Stimulated activated CD8-positive, alpha-beta memory T cell treated with anti-CD3 and anti-CD28 coated beads, Interleukin-12 subunit alpha, Interleukin-12 subunit beta, amount 100 ng/mL, for 24 hours (primary cell): ENCODE data around the gene DEDD2.

Source experiments
- DNase-seq: peaks from one replicate; pipeline ENCODE4 v3.0.0-alpha.2; 2020; ENCODE audit errors: extremely low read depth

Gene DEDD2

DNA sequence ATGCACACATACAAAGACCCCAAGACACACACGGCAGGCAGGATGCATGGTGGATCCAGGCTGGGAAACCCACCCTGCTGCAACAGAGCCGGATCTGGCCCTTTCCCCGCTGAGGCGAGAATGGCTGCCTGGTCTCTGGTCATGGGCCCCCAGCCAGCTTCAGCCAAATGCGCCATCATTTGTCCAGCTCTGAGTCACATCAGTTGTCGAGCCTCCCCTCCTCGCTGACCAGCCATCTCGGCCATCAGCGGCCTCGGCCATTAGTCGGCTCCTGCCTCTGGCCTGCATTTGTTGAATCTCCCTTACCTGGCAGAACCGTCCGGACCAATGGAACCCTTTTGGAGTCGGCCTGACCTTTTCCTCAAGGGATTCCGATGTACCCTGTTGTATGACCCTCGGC is 46.8 kb downstream of the DEDD2 start:
- DNase-seq, result no peak

DNA sequence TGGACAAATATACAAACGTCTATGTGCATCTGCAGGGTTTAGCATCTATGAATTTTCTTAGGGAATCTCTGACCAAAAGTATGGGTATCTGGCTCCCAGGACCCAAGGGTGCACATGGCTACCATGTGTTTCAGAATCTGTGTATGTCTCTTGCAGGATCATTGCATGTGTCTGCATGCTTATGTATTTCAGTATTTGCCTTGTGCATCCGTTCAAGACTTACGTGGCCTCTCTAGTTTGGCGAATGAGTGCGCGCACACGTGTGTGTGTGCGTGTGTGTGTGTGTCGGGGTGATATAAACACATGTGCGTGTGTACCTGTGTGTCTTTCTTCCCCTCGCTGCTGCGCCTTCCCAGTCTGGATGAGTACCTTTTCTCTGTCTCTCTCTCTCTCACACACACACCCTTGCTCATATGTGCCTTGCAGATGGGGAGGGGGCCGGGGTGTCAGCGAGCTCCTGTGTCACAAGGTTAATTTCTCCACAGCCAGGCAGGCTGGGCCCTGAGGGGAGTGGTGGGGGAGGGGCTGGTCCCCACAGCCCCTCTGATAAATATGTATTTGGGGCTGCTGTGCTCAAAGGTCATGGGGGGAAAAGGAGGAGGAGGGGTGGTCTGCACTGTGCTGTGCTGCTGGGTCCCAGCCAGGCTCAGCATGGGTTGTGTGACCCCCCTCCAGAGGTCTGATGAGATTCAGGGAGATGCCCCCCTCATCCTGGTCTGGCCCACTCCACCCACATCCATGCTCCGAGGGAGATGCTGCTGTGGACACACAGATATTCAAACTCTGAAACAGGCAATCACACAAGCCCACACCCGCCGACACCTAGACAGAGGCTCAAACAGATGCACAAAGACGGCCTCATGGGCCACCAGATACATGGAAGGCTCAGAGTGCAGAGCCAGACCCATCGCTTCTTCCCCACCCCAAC is 47.7 kb downstream of the DEDD2 start:
- DNase-seq, result no peak

DNA sequence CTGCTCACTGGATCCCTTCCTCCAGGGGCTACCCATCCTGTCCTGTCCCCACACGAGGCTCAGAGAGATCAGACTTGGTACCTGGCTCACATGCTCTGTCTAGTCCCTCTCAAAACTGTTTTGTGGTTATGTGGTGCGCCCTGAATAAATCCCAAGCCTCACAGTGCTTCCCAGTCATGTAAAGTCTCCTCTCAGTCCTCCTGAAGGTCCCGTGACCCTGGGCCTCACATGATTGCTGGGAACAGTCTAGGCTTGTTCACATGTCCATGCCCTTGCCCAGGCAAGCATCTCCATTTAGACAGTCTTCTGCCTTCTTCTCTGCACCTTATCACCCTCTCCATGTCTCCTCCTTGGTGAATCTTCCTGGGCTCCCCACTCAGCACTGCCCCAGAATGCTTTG is 49.3 kb downstream of the DEDD2 start:
- DNase-seq, result no peak

DNA sequence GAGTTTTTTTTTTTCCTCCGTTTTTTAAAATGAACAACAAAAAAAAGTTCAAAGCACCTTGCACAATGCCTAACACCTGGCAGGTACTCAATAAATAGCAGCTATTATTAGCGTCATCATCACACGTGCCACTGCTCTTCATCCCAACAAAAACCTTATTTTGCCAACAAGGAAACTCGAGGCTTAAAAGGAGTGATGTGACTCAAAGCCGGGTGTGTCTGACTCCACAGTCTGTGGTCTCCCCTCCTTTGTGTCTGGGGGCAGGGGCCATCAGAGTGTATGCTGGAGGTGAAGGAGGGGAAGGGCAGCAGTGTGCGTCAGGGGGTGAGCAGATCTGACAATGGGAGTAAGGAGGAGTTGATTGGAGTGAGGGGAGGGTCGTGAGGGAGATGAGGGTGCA is 51.2 kb downstream of the DEDD2 start:
- DNase-seq, result no peak

DNA sequence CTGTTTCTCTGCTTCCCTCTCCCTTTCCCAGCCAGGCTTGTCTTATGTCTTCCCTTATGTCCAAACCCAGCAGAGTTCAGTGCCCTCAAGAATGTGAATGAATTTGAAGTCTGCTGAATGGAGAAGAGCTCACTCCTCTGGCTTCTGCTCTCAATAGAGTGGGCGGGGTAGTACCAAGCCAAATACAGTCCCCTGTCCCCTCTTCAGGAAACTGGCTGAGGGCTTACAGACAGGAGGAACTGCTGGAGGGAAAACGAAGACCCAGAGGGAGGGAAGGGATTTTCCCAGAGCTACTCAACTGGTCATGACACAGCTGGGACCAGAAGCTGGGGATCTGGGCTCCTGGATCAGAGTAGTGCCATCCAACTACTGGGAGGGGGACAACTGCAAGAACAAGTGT is 52.3 kb downstream of the DEDD2 start:
- DNase-seq, result no peak

DNA sequence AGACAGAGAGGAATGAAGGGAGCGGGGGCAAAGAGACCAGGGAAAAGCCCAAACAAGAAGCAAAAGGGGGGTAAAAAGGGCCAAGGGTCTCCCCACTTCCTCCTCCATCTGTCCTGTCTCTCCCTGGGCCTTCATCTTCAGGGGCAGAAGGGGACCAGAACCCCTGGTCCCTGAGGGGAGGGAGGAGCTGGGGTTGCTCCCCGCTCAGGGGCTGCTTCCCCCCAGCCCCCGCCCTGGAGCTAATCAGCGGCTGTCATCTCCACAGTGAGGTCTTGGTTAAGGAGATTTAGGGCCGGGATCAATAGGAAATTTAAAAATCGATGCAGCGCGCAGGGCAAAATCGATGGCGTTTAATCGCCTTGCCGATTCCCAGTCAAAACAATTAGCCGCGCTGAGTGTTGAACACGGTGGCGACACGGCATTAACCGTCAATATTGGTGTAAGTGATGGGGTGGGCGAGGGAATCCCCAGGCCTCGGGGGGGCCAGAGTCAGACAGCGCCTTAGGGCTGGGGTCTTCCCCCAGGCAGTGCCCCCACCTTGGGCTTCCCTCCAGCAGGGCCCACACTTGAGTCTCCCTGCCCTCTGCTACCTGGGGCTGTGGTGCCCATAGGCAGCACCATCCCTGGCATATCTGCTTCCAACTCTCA is 55.7 kb downstream of the DEDD2 start:
- no peak for DNase-seq

DNA sequence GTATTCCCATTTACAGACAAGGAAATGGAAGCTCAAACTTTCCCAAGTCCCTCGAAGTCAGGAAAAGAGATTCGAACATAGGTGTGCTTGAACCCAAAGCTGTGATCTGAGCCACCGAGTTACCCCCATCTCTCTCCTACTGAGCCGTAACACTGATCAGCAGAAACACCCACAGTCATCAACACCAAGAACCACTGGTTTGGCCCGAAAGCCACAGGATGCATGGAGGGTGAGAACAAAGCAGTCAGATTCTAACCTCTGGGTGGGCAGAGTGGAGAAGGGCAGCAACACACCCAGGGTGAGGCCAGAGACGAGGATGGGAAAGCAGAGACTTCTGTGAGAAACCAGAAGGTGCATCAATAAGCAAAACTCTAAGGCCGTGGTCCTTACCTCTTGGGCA is 57.5 kb downstream of the DEDD2 start:
- no peak for DNase-seq

DNA sequence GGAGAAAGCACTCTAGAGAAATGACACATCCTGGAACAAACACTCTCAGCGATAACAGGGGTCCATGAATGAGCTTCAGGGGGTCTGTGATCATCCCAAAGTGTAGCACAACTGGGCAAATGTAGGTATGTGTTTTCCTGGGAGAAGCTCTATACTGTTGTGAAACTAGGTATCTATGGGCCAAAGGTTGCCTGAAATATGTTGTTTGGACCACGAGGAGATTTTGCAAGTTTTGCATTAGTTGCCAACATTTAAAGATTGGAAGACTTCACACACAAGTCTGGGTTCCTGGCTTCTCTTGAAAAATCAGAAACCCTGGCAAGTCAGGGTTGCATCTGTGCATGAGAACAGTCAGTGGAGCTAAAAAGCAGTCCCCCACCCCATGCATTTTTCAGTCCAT is 58.6 kb downstream of the DEDD2 start:
- DNase-seq, result no peak

DNA sequence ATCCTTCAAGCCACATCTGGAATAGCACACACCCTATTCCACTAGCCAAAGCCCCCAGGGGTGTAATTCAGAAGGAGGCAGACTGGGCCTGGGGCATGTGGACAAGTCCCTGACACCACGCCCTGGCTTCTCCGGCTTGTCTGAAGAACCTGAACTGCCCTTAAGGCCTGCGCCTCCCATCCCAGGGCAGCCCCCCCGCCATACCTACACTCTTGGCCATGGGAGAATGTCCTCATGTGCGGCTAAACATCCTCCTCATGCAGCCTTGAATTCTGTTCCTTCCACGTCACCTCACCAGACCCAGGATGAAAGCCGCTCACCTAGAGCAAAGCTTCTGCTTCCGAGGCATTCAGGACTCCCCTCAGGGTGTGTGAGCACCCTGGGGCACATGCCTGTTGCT is 60.9 kb downstream of the DEDD2 start:
- no peak for DNase-seq

DNA sequence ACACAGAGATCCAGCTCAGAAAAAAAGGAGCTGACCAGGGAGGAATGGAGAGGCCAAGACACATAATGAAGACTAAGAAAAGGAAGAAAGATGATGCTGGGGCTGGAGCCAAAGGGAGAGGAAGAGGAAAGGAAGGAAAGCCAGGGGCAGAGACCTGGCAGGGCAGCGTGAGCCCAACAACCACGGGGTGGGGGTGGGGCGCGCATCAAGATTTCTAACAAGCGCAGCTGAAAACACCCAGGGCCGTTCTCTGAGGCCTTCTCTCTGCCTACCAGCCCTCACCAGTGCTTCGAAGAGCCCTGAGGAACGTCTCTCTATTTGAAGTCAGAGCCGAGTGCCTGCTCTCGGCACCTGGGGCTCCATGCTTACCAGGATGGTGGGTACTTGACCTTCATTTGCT is 61.7 kb downstream of the DEDD2 start:
- no peak for DNase-seq

DNA sequence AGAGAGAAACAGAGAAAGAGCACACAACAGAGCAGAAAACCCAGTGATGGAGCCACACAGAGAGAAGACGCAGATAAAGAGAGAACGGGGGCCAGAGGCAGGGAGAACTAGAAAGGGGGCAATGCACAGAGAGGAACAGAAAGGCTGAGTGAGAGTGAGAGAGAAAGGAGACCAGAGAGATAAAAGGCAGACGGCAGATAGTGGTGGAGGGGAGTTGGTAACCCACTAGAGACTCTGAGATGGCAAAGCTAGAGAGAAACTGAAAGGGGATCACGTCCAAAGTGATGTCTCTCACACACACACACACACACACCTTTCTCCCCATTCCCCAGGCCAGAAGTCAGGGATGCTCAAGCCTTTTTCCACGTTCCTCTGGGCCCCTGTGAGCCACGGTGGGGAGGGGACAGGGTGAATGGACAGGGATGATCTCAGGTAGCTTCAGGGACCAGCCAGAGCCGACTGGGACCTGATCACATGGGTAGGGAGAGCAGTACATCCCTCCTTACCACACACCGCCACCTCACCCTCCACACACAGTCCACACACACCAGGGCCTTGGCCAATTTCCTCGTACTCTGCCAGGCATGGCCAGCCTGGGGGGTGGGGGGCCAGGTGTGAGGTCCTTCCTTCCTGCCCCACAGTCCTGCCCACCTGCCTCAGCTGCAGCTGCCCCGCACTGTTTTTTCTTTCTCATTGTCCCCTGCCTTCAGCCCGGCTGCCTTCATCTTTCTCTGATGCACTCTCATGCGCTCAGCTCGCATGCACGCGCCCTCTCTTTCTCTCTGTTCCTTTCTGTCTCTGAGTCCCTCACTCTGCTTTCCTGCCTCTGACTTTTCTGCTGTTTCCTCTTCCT is 62.8 kb downstream of the DEDD2 start:
- no peak for DNase-seq

DNA sequence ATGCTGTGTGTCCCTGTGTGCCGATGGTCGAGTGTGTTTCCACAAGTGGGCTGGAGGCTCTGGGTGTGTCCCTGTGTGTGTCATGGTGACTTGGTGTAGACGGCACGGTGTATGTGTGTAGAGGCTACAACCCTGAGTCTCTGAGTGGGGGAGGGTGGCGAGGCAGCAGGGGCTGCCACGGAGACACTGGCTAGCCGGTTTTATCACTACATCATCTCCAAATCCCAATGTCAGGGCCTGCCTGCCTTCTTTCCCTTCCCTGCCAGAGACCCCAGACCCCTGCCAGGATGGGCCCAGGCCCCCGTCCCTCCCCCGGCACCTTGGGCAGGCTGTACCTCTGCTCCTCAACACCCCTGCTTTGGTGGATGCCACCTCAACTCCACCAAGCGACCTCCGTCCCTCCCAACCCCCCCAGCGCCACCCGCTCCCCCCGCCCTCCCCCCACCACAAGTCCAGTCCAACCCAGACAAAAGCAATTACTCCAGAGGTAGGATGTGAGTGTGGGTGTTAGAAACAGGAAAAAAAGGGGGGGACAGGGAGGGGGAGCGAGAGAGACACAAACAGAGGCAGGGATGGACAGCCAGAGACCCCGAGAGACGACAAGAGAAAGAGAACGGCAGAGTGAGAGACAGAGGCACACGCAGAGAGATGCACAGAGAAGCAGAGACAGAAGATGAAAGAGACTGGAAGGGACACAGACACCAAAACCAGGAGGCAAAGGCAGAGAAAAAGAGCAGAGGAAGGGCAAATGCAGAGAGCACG is 63.6 kb downstream of the DEDD2 start:
- no peak for DNase-seq

DNA sequence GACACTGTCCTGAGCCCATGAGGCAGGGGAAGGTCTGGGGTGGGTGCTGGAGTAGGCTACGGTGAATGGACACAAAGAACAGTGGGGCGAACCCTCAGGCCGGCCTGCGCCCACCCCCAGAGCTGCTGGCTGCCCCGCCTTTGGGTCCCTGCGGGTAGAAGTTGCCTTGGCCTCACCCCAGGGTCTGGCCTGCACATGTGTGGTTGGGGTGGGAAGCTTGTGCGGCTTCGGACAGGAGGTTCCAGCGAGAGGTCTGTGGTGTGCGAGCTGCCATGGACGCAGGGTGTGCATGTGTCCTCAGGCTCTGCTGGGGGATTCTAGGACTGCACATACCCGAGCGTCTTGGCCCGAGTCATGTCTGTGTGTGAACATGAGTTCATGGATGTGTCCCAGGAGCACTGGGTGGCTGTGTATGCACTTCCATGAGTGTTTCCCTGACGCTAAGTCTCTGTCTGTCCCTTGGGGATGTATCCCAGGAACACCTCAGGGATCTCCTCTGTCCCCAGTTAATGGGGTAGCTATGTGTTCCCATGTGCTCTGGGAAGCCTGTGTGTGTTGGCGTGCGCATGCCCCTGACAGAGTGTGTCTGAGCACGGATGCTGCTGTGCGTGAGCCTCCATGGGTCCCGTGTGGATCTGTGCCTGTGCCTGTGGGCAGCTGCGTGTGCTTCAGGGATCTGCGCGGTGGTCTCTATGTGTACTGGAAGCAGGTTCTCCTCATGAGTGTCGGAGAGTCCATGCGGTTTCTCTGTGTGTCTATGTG is 64.4 kb downstream of the DEDD2 start:
- no peak for DNase-seq

DNA sequence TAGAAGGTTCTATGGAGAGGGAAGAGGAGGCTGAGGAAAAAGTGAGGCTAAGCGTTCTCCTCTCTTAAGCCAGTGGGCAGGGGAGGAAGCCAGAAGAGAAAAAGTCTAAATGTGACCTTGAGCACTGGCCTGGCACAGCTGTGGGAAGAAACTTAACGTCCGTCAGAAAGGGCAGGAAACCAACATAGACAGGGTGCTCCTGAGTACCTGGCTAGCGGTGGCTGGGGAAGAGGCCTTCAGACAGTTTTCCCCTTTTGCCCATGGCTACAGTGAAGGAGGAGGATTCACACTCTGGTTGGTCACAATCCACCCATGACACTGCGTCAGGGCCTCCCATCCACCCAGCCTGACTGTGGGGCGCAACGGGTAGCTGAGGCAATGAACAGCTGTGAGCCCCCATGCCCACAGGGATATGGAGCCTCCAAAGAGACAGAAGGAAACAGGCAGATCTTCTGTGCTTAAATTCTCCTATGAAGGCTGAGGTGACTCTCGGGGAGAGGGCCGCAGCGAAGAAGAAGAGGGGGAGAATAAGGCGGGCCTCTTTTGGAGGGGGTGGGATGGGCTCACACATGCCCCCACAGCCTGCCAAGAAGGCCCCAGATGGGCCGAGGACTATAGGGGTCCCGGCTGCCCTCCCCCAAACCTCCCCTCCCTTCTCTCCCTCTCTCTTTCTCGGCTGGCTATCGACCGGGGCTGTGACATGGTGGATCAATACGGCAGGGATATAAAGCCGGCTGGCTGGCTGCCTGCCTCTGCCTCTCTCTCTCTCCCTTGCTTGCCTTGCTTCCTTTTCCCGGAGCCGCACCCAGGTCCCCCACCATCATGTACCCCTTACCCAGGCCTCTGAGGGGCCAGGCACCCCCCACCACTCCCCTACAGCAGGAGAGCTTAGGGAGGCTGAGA is 65.4 kb downstream of the DEDD2 start:
- no peak for DNase-seq

DNA sequence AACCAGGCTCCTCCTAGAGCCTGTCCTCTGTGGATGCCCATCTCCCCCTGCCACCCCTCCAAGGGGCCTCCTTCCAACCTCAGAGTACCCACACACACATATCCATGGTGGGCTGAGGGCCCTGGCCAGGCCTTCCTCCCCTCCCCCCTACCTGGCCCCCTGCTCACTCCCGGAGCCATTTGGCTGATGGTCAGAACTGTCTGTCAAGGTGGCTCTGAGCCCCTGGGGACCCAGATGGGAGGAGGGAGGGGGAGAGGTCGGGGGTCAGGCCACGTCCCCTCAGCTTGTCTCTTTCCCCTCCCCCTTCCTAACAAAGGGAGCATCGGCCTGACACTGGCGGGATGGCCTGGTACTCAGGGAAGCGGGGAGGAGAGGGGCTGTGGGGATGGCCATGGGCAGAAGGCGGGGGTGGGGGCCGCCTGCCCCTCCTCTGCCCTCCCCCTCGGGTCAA is 66.5 kb downstream of the DEDD2 start:
- DNase-seq, result no peak

DNA sequence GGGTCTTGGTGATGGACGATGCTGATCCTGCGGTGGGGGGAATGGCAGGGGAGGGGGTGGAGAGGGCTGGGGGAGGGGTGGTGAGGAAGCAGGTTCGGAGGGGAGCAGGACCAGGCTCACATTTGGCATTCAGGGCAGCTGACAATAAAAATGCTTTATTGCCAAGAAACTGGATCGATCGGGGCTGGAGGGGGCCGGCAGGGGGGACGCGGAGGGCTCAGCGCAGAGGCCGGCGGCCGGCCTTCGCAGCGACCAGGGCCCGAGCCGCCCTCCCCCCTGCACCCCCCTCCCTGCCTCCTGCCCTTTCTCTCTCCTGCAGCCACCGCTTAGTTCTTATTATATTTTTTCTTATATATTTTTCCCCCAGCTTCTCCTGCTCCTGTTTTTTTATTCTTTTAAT is 67.1 kb downstream of the DEDD2 start:
- DNase-seq, result no peak

DNA sequence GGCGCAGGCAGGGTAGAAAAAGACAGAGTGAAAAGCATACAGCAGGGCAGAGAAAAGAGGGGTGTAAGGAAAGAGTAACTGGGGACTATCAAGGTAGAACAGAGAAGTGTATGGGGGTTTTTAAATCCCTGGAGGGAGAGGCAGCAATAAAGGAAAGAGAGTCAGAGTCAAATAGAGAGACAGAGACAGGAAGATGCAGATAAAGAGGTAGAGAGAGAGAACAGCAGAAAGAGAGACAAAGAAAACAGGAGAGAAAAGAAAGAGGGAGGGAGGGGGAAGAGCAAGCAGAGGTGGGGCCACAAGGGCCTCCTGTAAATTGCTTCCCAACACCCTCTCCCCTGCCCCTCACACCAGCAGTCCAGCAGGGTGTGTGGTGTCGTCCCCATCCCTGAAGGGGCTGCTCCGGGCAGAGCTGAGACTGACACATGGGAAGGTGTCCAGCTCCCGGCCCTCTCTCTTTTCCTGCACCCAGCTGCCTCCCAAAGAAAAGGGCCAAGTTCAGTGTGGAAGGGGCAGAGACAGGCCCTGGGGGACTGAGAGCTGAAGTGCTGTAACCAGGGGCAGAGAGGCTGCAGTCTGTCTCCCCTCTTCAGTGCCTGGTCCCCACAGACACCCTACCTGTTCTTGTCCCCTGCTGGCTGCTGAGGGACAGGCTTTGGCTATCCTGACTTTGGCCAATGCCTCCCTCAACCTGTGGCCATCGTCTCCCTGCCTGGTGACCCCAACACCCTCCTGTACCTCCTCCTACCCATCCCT is 67.9 kb downstream of the DEDD2 start:
- no peak for DNase-seq
